A549 treated with Hydrocortisone at 1 μM for 4 hours (cell line): ENCODE measurements around the gene TPST1. TPM values are rescaled to one million over a fixed set of nuclear protein-coding genes. Genes with fewer than 3 reads are reported as not detected.

Experiments used
- total RNA-seq: library from RNA; stranded (reverse); fragments of 200-300 nt; extraction: Qiagen RNA extraction; gene quantifications from 5 replicates; pipeline ENCODE4 v1.2.3, GENCODE V29; 2022

The TPST1 gene
- 5.6 to 8.8 TPM (median 8.0 TPM) in 5 replicates for total RNA-seq

DNA sequence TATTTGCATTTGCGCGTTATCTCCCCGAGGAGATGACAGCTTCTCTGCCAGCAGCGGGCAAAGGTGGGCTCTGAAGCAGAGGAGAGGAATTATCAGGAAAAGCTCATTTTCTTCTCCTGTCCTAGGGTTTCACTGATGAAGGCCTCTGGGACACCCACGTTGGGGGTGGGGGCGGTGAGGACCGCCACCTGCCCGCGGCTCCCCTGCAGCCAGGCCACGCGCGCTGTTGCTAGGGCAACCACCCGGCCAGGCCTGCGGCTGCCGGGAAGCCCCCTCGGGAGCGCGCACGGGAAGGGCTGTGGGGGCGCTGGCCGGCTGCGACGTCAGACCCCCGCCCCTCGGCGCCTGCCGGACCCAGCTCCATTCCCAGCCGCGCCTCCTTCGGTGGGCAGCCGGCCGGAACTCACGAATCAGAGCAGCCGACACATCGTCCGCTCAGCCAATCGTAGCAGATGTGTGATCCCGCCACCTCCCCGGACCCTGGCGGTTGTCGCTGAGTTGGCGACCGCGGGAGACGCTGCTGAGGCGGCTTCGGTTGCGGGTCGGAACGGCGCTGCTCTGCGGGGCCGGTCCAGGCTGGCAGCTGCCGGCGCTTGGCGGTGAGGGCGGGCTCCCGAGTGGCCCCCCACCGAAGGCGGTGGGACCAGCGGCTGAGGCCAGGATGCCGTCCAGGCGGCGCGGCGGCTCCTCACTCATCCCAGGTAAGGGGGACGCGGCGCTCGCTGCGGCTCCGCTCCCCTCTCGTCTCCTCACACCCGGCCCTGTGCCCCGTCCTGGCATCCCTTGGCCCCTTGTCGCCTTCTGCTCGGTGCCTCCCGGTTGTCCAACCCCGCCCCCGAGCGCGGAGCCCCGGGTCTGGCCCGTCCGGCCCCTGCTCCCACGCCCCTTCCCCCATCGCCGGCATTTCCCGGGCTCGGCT lies at the start of gene TPST1:
TPST1 (plus strand) TSS at position 513 of the 919 bp plus-strand sequence. CDS start 35,092 bp downstream, outside the sequence.

Other genes with a start within 250 kb of the TPST1 start
- gene GUSB, start 223.1 kb upstream of the TPST1 start, total RNA-seq, result 26.8 to 34.2 TPM (median 32.1 TPM) in 5 replicates
- gene ASL, start 129.5 kb upstream of the TPST1 start, total RNA-seq, result 20.6 to 23.3 TPM (median 21.8 TPM) in 5 replicates
- 23.6 to 39.0 TPM (median 26.2 TPM) in 5 replicates for gene CRCP, start 90.5 kb upstream of the TPST1 start, total RNA-seq